OCI-LY1 (cell line): ENCODE results near the gene MNAT1.

Source experiments
- H2AFZ ChIP-seq: fragments of 200-600 bp; sonication (generic), shearing (Covaris generic); 2 replicates; pipeline ENCODE4 v1.6.0; 2014; ENCODE audit warnings: antibody characterized with exemption, mild to moderate bottlenecking, low read length
- H3F3A ChIP-seq: fragments of 200-600 bp; sonication (generic), shearing (Covaris generic); 2 replicates; pipeline ENCODE4 v1.6.0; 2014; ENCODE audit warnings: mild to moderate bottlenecking, antibody characterized with exemption, low read length, moderate library complexity; ENCODE audit not compliant: insufficient read depth
- H3K27ac ChIP-seq: fragments of 200-600 bp; sonication (generic); 2 replicates; pipeline ENCODE4 v1.5.1; 2014; ENCODE audit warnings: low read length, mixed run types, mild to moderate bottlenecking, low read depth; ENCODE audit not compliant: poor library complexity, severe bottlenecking
- H3K27me3 ChIP-seq: fragments of 200-600 bp; sonication (generic); 2 replicates; pipeline ENCODE4 v1.6.0; 2014; ENCODE audit warnings: antibody characterized with exemption, mild to moderate bottlenecking, low read length, moderate library complexity; ENCODE audit not compliant: insufficient read depth
- H3K36me3 ChIP-seq: fragments of 200-600 bp; sonication (generic); 2 replicates; pipeline ENCODE4 v1.6.1; 2014; ENCODE audit warnings: mild to moderate bottlenecking, antibody characterized with exemption, low read length, moderate library complexity, mixed read lengths; ENCODE audit not compliant: insufficient read depth
- H3K4me1 ChIP-seq: fragments of 200-600 bp; sonication (generic); 2 replicates; pipeline ENCODE4 v1.5.1; 2014; ENCODE audit warnings: mild to moderate bottlenecking, low read length, moderate library complexity; ENCODE audit not compliant: insufficient read depth, severe bottlenecking
- H3K4me2 ChIP-seq: fragments of 200-600 bp; sonication (generic), shearing (Covaris generic); 2 replicates; pipeline ENCODE4 v1.6.1; 2014; ENCODE audit warnings: low read length
- H3K4me3 ChIP-seq: fragments of 200-600 bp; sonication (generic); 2 replicates; pipeline ENCODE4 v1.5.1; 2014; ENCODE audit warnings: low read length, low read depth, mild to moderate bottlenecking, mixed read lengths; ENCODE audit not compliant: poor library complexity, severe bottlenecking
- H3K79me2 ChIP-seq: fragments of 200-600 bp; shearing (Covaris generic); 2 replicates; pipeline ENCODE4 v1.6.1; 2016; ENCODE audit warnings: mixed run types, low read length, mixed read lengths; ENCODE audit not compliant: insufficient read depth
- H3K9ac ChIP-seq: fragments of 200-600 bp; sonication (generic), shearing (Covaris generic); 2 replicates; pipeline ENCODE4 v1.6.1; 2014; ENCODE audit warnings: mild to moderate bottlenecking, low read length, mixed read lengths
- H3K9me2 ChIP-seq: fragments of 200-600 bp; sonication (generic), shearing (Covaris generic); 2 replicates; pipeline ENCODE4 v1.6.1; 2014; ENCODE audit warnings: low read depth, mild to moderate bottlenecking, low read length, mixed read lengths
- H3K9me3 ChIP-seq: fragments of 200-600 bp; shearing (Covaris generic); 2 replicates; pipeline ENCODE4 v1.6.1; 2014; ENCODE audit warnings: low read length, mixed read lengths
- H4K20me1 ChIP-seq: fragments of 200-600 bp; sonication (generic), shearing (Covaris generic); 2 replicates; pipeline ENCODE4 v1.6.0; 2016; ENCODE audit warnings: mild to moderate bottlenecking, low read length; ENCODE audit not compliant: insufficient read depth
- EZH2 ChIP-seq: fragments of 200-600 bp; sonication (generic), shearing (Covaris generic); IDR thresholded peaks from 2 replicates; pipeline ENCODE4 v1.8.0; 2017; ENCODE audit warnings: borderline replicate concordance, mixed run types, mild to moderate bottlenecking, antibody characterized with exemption, low read length, moderate library complexity, mixed read lengths
- TF ChIP-seq, protein P1 (sequence below): fragments of 200-600 bp; sonication (generic), shearing (Covaris generic); IDR thresholded peaks from 2 replicates; pipeline ENCODE4 v1.5.1; 2017; ENCODE audit warnings: mild to moderate bottlenecking, antibody characterized with exemption, low read length, moderate library complexity, mixed read lengths

The MNAT1 gene

DNA sequence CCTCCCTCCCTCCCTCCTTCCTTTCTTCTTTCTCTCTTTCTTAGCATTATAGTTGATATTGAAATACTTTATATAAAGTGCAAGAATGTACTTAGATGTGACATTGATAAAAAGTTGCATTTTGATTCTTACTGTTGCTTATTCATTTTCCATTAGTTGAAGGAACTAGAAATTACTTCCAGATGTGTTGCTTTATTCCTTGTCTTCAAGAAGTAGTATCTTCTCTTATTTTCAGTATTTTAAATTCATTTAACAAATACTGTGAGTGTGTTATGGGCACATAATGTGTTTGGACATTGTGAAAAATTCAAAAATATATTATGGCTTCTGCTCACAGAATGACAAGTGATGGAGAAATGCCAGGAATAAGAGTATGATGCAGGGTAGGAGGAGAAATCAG, 200.8 kb downstream of the MNAT1 start:
- Histone ChIP-seq H3K27me3 (no peaks in the 10 kb centered on the region), H2AFZ (no peak overlapping the region), H3K9ac (no peak overlapping the region), H3K79me2 (no peaks in the 10 kb centered on the region), H3K4me3 (no peak overlapping the region), H3K9me3 (no peaks in the 10 kb centered on the region), H3F3A (no peaks in the 10 kb centered on the region), H3K36me3 (no peaks in the 10 kb centered on the region), H3K9me2 (no peaks in the 10 kb centered on the region), H3K27ac (no peak overlapping the region), H3K4me2 (no peak overlapping the region), H3K4me1 (no peaks in the 10 kb centered on the region), H4K20me1 (no peaks in the 10 kb centered on the region)
- TF ChIP-seq, protein P1, sequence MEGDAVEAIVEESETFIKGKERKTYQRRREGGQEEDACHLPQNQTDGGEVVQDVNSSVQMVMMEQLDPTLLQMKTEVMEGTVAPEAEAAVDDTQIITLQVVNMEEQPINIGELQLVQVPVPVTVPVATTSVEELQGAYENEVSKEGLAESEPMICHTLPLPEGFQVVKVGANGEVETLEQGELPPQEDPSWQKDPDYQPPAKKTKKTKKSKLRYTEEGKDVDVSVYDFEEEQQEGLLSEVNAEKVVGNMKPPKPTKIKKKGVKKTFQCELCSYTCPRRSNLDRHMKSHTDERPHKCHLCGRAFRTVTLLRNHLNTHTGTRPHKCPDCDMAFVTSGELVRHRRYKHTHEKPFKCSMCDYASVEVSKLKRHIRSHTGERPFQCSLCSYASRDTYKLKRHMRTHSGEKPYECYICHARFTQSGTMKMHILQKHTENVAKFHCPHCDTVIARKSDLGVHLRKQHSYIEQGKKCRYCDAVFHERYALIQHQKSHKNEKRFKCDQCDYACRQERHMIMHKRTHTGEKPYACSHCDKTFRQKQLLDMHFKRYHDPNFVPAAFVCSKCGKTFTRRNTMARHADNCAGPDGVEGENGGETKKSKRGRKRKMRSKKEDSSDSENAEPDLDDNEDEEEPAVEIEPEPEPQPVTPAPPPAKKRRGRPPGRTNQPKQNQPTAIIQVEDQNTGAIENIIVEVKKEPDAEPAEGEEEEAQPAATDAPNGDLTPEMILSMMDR, result no peak
- no peak for TF ChIP-seq EZH2

DNA sequence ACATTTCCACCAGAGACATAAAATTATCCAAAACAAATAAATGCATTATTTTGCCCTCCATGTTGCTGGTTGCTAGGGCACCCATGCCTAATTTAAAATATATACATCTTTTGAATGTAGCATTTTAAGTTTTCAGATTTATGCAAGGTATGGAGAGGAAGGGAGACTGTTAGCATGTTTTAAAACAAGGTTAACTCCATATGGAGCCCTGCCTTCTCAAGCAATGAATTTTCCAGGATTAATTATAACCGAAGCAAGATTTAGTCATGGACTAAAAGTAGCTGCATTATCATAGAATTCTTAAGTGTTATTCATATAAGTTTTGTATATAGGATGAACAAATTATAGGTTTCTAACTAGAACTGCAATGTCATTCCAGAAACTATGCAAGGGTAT, 209.1 kb downstream of the MNAT1 start:
- Histone ChIP-seq H3K9me2 (no peaks in the 10 kb centered on the region), H3K4me3 (no peak overlapping the region), H3F3A (no peaks in the 10 kb centered on the region; the same call in 1 of the 2 replicates), H3K79me2 (no peaks in the 10 kb centered on the region), H3K27ac (no peak overlapping the region), H3K27me3 (no peaks in the 10 kb centered on the region), H3K4me2 (no peak overlapping the region), H4K20me1 (no peaks in the 10 kb centered on the region), H3K36me3 (no peaks in the 10 kb centered on the region), H3K9me3 (no peaks in the 10 kb centered on the region), H3K9ac (no peak overlapping the region), H2AFZ (no peak overlapping the region), H3K4me1 (no peaks in the 10 kb centered on the region)
- no peak for TF ChIP-seq EZH2
- TF ChIP-seq, protein P1, result no peak

DNA sequence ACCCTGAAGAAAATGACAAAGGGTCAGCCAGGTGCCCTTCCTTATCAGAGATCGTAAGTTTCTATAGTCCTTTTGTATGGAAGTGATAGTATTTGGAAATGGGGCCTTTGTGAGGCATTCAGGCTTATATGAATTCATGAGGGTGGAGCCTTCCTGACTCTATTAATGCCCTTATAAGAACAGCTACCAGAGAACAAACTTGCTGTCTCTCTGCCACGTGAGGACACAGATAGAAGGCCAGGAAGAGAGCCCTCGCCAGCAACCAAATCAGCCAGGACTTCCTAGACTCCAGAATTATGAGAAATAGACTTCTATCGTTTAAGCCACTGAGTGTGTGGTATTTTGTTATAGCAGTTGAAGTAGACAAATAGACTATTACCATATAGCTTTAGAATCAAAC, 209.6 kb downstream of the MNAT1 start:
- Histone ChIP-seq H4K20me1 (no peaks in the 10 kb centered on the region), H3K4me3 (no peak overlapping the region), H3K9me2 (no peaks in the 10 kb centered on the region), H3K4me2 (no peak overlapping the region), H2AFZ (no peak overlapping the region), H3K9me3 (no peaks in the 10 kb centered on the region), H3K9ac (no peak overlapping the region), H3K27me3 (no peaks in the 10 kb centered on the region), H3K36me3 (no peaks in the 10 kb centered on the region), H3K27ac (no peak overlapping the region), H3K79me2 (no peaks in the 10 kb centered on the region), H3F3A (no peaks in the 10 kb centered on the region; the same call in 1 of the 2 replicates), H3K4me1 (no peaks in the 10 kb centered on the region)
- no peak for TF ChIP-seq EZH2
- TF ChIP-seq, protein P1, result no peak
